ENCODE measurements around the gene ANKDD1A.

DNA sequence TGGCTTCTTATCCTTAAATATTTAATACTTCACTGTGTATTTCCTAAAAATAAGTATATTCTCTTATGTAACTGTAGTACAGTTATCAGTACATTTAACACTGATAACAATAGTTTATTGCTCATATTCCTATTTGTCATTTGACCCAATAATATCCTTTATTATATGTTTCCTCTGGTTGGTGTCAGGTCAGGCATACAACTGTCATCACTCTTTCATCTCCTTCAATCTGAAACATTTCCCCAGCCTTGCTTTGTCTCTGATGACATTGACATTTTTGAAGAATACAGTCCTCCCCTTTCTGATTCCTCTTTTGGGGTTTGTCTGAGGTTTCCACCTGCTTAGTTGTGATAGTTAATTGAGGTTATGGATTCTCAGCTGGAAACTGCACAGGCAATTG lies 42.2 kb upstream of the ANKDD1A start:
- TF ChIP-seq CTCF (IDR thresholded peaks at IDR 0.05), result no peak
- no peak for TF ChIP-seq POLR2A (IDR thresholded peaks at IDR 0.05)
- TF ChIP-seq POLR2AphosphoS5 (IDR thresholded peaks at IDR 0.05), result no peak

Measured in stomach (tissue), 4 donors.